Small intestine (tissue), 7 donors: ENCODE results near the gene DICER1. TPM values are rescaled to one million over a fixed set of nuclear protein-coding genes. Genes with fewer than 3 reads are reported as not detected.

Source experiments
- DNase-seq, 2 donors: peaks; one replicate each; pipeline versions ENCODE4 v3.0.0 to v3.0.0-alpha.2; 2013
- FAIRE-seq: peaks from 2 replicates; lab custom pipeline; 2012; peaks lifted over from hg19 to GRCh38; lab: Jason Lieb, UNC
- H3K27ac ChIP-seq, 3 donors: one replicate each; pipeline ENCODE4 v1.5.1; 2013; ENCODE audit warnings: low read length in 2 of 3, mild to moderate bottlenecking in 2 of 3, control low read depth in 1 of 3, inconsistent platforms in 1 of 3, low read depth in 1 of 3, moderate library complexity in 1 of 3
- H3K27me3 ChIP-seq, 3 donors: one replicate each; pipeline ENCODE4 v1.6.1; 2013; ENCODE audit warnings: low read length in 3 of 3, inconsistent platforms in 1 of 3; ENCODE audit not compliant: control insufficient read depth in 3 of 3, insufficient read depth in 3 of 3
- H3K36me3 ChIP-seq, 3 donors: one replicate each; pipeline ENCODE4 v1.6.1; 2013; ENCODE audit warnings: low read length in 3 of 3, inconsistent platforms in 1 of 3, low read depth in 1 of 3, mild to moderate bottlenecking in 1 of 3, moderate library complexity in 1 of 3; ENCODE audit not compliant: control insufficient read depth in 3 of 3, insufficient read depth in 2 of 3
- H3K4me1 ChIP-seq, 3 donors: one replicate each; pipeline ENCODE4 v1.6.1; 2013; ENCODE audit warnings: low read length in 2 of 3, inconsistent platforms in 1 of 3, low read depth in 1 of 3, mild to moderate bottlenecking in 1 of 3, moderate library complexity in 1 of 3; ENCODE audit not compliant: control insufficient read depth in 3 of 3, insufficient read depth in 2 of 3
- H3K4me3 ChIP-seq, 3 donors: one replicate each; pipeline ENCODE4 v1.5.1; 2013; ENCODE audit warnings: low read length in 3 of 3, control low read depth in 1 of 3, inconsistent platforms in 1 of 3, low read depth in 1 of 3, mild to moderate bottlenecking in 1 of 3, moderate library complexity in 1 of 3
- H3K9me3 ChIP-seq, 2 donors: one replicate each; pipeline ENCODE4 v1.6.1; 2013; ENCODE audit warnings: low read depth in 1 of 2, low read length in 1 of 2; ENCODE audit not compliant: control insufficient read depth in 2 of 2, insufficient read depth in 1 of 2
- WGBS, 3 donors: extraction: QIAGEN DNeasy Blood & Tissue Kit; methylation state at CpG; one replicate each; pipeline ENCODE4 v1.1.7; 2013; 5-methylcytosine and 5-hydroxymethylcytosine counted together
- polyA plus RNA-seq, 4 donors: library from polyadenylated mRNA; stranded (reverse) in 3 of 4; unstranded in 1 of 4; fragments of 200-250 nt in 3 of 4; fragments of 120-200 nt in 1 of 4; gene quantifications; one replicate each; pipeline versions ENCODE4 v1.2.1 to v1.2.3, GENCODE V29; 2013
- donor health status: healthy with polysubstance abuse.
- donor health status: control.
- donor health status: control.
- donor health status: Bipolar disorder and iron deficiency.
- donor health status: healthy.

DICER1 gene
- polyA plus RNA-seq, 4 donors: 7.3 to 30.7 (median 8.1) TPM

GRCh38 chr14:95061317-95062093, 95.8 kb downstream of the DICER1 start:
- H3K4me1 ChIP-seq: no peaks in the 10 kb centered on the region
- H3K27me3 ChIP-seq: peaks cover 0 to 2% (median 0%) of the 10 kb centered on the region in 3 donors
- WGBS, 3 donors: 74 to 86% (median 77%) methylated on average over 14 of the region's 14 CpGs
- no peak overlapping the region for H3K27ac ChIP-seq
- DNase-seq: no peak
- no peaks in the 10 kb centered on the region for H3K9me3 ChIP-seq
- H3K36me3 ChIP-seq: no peaks in the 10 kb centered on the region
- no peak for FAIRE-seq
- H3K4me3 ChIP-seq: no peak overlapping the region

- H3K36me3 ChIP-seq: no peaks in the 10 kb centered on the region
- H3K4me3 ChIP-seq: no peak overlapping the region
- WGBS, 3 donors: 20 to 57% (median 31%) methylated on average over 7 of the region's 7 CpGs
- peaks cover 0 to 2% (median 0%) of the 10 kb centered on the region in 3 donors for H3K27me3 ChIP-seq
- FAIRE-seq (no peak), DNase-seq (no peak)
- no peaks in the 10 kb centered on the region for H3K4me1 ChIP-seq
- no peaks in the 10 kb centered on the region for H3K9me3 ChIP-seq
- H3K27ac ChIP-seq: no peak overlapping the region
Measured at GRCh38 chr14:95059126-95059525, 98.2 kb downstream of the DICER1 start.

- no peak for DNase-seq
- H3K27me3 ChIP-seq: peaks cover 0 to 2% (median 0%) of the 10 kb centered on the region in 3 donors
- H3K4me3 ChIP-seq: no peak overlapping the region
- H3K27ac ChIP-seq: no peak overlapping the region
- no peaks in the 10 kb centered on the region for H3K9me3 ChIP-seq
- WGBS, 3 donors: 83% methylated on average over 9 of the region's 9 CpGs
- H3K36me3 ChIP-seq: no peaks in the 10 kb centered on the region
- H3K4me1 ChIP-seq: no peaks in the 10 kb centered on the region
- FAIRE-seq: no peak
Measured at GRCh38 chr14:95058491-95058890, 98.8 kb downstream of the DICER1 start.

- FAIRE-seq: no peak
- 77 to 84% (median 81%) methylated on average over 8 of the region's 8 CpGs for WGBS, 3 donors
Measured at GRCh38 chr14:95057851-95058250, 99.5 kb downstream of the DICER1 start.

GRCh38 chr14:95057147-95057546, 100.2 kb downstream of the DICER1 start:
- Histone ChIP-seq H3K27ac (no peak overlapping the region), H3K4me3 (no peak overlapping the region), H3K4me1 (no peaks in the 10 kb centered on the region), H3K36me3 (no peaks in the 10 kb centered on the region), H3K9me3 (no peaks in the 10 kb centered on the region), H3K27me3 (peaks cover 0 to 2% (median 0%) of the 10 kb centered on the region in 3 donors)
- FAIRE-seq (no peak), DNase-seq (no peak)
- WGBS, 3 donors: 65 to 86% (median 83%) methylated on average over 8 of the region's 8 CpGs

More at GRCh38 chr14:95057851-95058250, 99.5 kb downstream of the DICER1 start:
- H3K4me3 ChIP-seq: no peak overlapping the region
- no peaks in the 10 kb centered on the region for H3K9me3 ChIP-seq
- DNase-seq: no peak
- no peaks in the 10 kb centered on the region for H3K36me3 ChIP-seq
- H3K27ac ChIP-seq: no peak overlapping the region
- H3K27me3 ChIP-seq: peaks cover 0 to 2% (median 0%) of the 10 kb centered on the region in 3 donors
- no peaks in the 10 kb centered on the region for H3K4me1 ChIP-seq

GRCh38 chr14:95056476-95056875, 100.9 kb downstream of the DICER1 start:
- no peaks in the 10 kb centered on the region for H3K4me1 ChIP-seq
- H3K4me3 ChIP-seq: no peak overlapping the region
- no peak for FAIRE-seq
- H3K27ac ChIP-seq: no peak overlapping the region
- no peaks in the 10 kb centered on the region for H3K9me3 ChIP-seq
- H3K36me3 ChIP-seq: no peaks in the 10 kb centered on the region
- H3K27me3 ChIP-seq: peaks cover 0 to 2% (median 0%) of the 10 kb centered on the region in 3 donors
- DNase-seq: no peak
- WGBS, 3 donors: 37 to 59% (median 55%) methylated on average over 10 of the region's 10 CpGs

- Histone ChIP-seq H3K27me3 (peaks cover 0 to 2% (median 0%) of the 10 kb centered on the region in 3 donors), H3K27ac (no peak overlapping the region), H3K9me3 (no peaks in the 10 kb centered on the region), H3K4me1 (no peaks in the 10 kb centered on the region), H3K4me3 (no peak overlapping the region), H3K36me3 (no peaks in the 10 kb centered on the region)
- WGBS, 3 donors: 85 to 91% (median 86%) methylated on average over 7 of the region's 7 CpGs
- DNase-seq (no peak), FAIRE-seq (no peak)
Measured at GRCh38 chr14:95055318-95055717, 102.0 kb downstream of the DICER1 start.

GRCh38 chr14:95054346-95055280, 102.7 kb downstream of the DICER1 start:
- H3K9me3 ChIP-seq: no peaks in the 10 kb centered on the region
- H3K27ac ChIP-seq: no peak overlapping the region
- H3K4me1 ChIP-seq: no peaks in the 10 kb centered on the region
- H3K27me3 ChIP-seq: peaks cover 0 to 2% (median 0%) of the 10 kb centered on the region in 3 donors
- FAIRE-seq (no peak), DNase-seq (no peak)
- WGBS, 3 donors: 83 to 89% (median 88%) methylated on average over 23 of the region's 23 CpGs
- no peak overlapping the region for H3K4me3 ChIP-seq
- no peaks in the 10 kb centered on the region for H3K36me3 ChIP-seq
